Superior temporal gyrus (tissue), 1 donor: ENCODE data around the gene ARHGAP25.
A peak's percentile ranks its signal among the peaks of the same experiment; 100 is the strongest.

Source experiments
- DNase-seq: peaks from one replicate; pipeline ENCODE4 v3.0.0-alpha.2; 2016; ENCODE audit errors: extremely low spot score

ARHGAP25 gene

GRCh38 chr2:68742626-68743415 is 8.2 kb downstream of the ARHGAP25 start:
- DNase-seq: no peak

- DNase-seq: no peak
Measured at GRCh38 chr2:68743531-68743930, 8.9 kb downstream of the ARHGAP25 start.

GRCh38 chr2:68744366-68744912 is 9.8 kb downstream of the ARHGAP25 start:
- no peak for DNase-seq

- no peak for DNase-seq
Measured at GRCh38 chr2:68745006-68745405, 10.4 kb downstream of the ARHGAP25 start.

GRCh38 chr2:68746408-68746807 is 11.8 kb downstream of the ARHGAP25 start:
- no peak for DNase-seq

- DNase-seq: no peak
Measured at GRCh38 chr2:68747413-68747812, 12.8 kb downstream of the ARHGAP25 start.

GRCh38 chr2:68747900-68748299 is 13.3 kb downstream of the ARHGAP25 start:
- no peak for DNase-seq

- no peak for DNase-seq
Measured at GRCh38 chr2:68748568-68748967, 14.0 kb downstream of the ARHGAP25 start.

- DNase-seq: no peak
Measured at GRCh38 chr2:68749345-68749744, 14.7 kb downstream of the ARHGAP25 start.

GRCh38 chr2:68750592-68751396 is 16.2 kb downstream of the ARHGAP25 start:
- no peak for DNase-seq

- peak; percentile 95 for DNase-seq
Measured at GRCh38 chr2:68751397-68752339, 17.1 kb downstream of the ARHGAP25 start.

GRCh38 chr2:68753318-68753717 is 18.7 kb downstream of the ARHGAP25 start:
- DNase-seq: no peak

- DNase-seq: no peak
Measured at GRCh38 chr2:68755071-68755470, 20.5 kb downstream of the ARHGAP25 start.

- no peak for DNase-seq
Measured at GRCh38 chr2:68756178-68756577, 21.6 kb downstream of the ARHGAP25 start.

GRCh38 chr2:68757081-68757480 is 22.5 kb downstream of the ARHGAP25 start:
- DNase-seq: no peak

- no peak for DNase-seq
Measured at GRCh38 chr2:68762100-68762499, 27.5 kb downstream of the ARHGAP25 start.

GRCh38 chr2:68762665-68763064 is 28.1 kb downstream of the ARHGAP25 start:
- no peak for DNase-seq

GRCh38 chr2:68764041-68764805 is 29.6 kb downstream of the ARHGAP25 start:
- no peak for DNase-seq

GRCh38 chr2:68764806-68765311 is 30.2 kb downstream of the ARHGAP25 start:
- no peak for DNase-seq

GRCh38 chr2:68765739-68766375 is 31.2 kb downstream of the ARHGAP25 start:
- DNase-seq: no peak
